Colonic mucosa (tissue), 4 donors: Measurements from ENCODE around the gene ABL1. TPM values are rescaled to one million over a fixed set of nuclear protein-coding genes. Genes with fewer than 3 reads are reported as not detected.

ENCODE experiments used
- DNase-seq: peaks from one replicate; pipeline ENCODE4 v3.0.0-alpha.2; 2020
- H3K27ac ChIP-seq: fragments of 200-600 bp; one replicate; pipeline ENCODE4 v1.8.0; 2021
- H3K27me3 ChIP-seq: fragments of 200-600 bp; one replicate; pipeline ENCODE4 v1.8.0; 2021
- H3K36me3 ChIP-seq: fragments of 200-600 bp; one replicate; pipeline ENCODE4 v1.8.0; 2021
- H3K4me1 ChIP-seq: fragments of 200-600 bp; one replicate; pipeline ENCODE4 v1.8.0; 2021; ENCODE audit warnings: mild to moderate bottlenecking
- H3K4me3 ChIP-seq: fragments of 200-600 bp; one replicate; pipeline ENCODE4 v1.8.0; 2021
- H3K9ac ChIP-seq, 2 donors: one replicate each; pipeline ENCODE4 v1.7.0; 2013; ENCODE audit warnings: control low read depth in 2 of 2, low read depth in 2 of 2, low read length in 2 of 2
- H3K9me3 ChIP-seq: fragments of 200-600 bp; one replicate; pipeline ENCODE4 v1.8.0; 2021
- intact Hi-C: fragments of 100-400 bp; cut with DNase I; formaldehyde crosslinking; loops from one replicate; pipeline ENCODE4 v1.14.1; 2022
- total RNA-seq, 2 donors: library from RNA; stranded (reverse); fragmentation: NEBNext Ultra II Directional in 1 of 2; extraction: Animal tissue kit (Norgen Biotek cat#: 25700) in 1 of 2; gene quantifications; one replicate each; pipeline ENCODE4 v1.2.1, GENCODE V29; 2021
- TF ChIP-seq, protein P1 (sequence below): fragments of 200-600 bp; IDR thresholded peaks from one replicate; pipeline ENCODE4 v1.8.0; 2022; ENCODE audit warnings: antibody characterized with exemption, mild to moderate bottlenecking
- donor health status: healthy.
- donor health status: DM: no; HTN: no; CAD: no.
- donor health status: DM: no; HTN: no; CAD: no.

Gene ABL1
- total RNA-seq, 2 donors from 2014 or later = 86.0 to 97.9 TPM

DNA sequence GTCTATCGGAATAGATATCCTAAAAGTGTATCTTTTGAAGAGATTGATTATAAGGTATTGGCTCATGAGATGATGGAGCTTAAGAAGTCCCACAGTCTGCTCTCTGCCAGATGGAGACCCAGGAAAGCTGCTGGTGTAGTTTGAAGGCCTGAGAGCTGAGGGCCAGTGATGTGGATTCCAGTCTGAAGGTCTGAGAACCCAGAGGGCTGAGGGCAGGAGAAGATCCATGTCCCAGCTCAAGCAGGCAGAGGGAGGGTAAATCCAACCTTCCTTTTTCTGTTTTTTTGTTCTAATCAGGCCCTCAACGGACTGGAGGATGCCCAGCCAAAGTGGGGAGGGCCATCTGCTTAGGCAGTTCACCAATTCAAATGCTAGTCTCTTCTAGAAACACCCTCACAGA, 11.0 kb upstream of the ABL1 start:
- Histone ChIP-seq H3K27me3 (no peaks in the 10 kb centered on the region), H3K4me1 (peaks cover 4% of the 10 kb centered on the region), H3K9me3 (no peaks in the 10 kb centered on the region), H3K4me3 (no peak overlapping the region), H3K36me3 (no peaks in the 10 kb centered on the region), H3K27ac (peak overlapping the region; percentile 19), H3K9ac (peak overlapping the region in 1 of 2 donors; percentile 62)
- intact Hi-C loops = no loop called here
- TF ChIP-seq, protein P1, sequence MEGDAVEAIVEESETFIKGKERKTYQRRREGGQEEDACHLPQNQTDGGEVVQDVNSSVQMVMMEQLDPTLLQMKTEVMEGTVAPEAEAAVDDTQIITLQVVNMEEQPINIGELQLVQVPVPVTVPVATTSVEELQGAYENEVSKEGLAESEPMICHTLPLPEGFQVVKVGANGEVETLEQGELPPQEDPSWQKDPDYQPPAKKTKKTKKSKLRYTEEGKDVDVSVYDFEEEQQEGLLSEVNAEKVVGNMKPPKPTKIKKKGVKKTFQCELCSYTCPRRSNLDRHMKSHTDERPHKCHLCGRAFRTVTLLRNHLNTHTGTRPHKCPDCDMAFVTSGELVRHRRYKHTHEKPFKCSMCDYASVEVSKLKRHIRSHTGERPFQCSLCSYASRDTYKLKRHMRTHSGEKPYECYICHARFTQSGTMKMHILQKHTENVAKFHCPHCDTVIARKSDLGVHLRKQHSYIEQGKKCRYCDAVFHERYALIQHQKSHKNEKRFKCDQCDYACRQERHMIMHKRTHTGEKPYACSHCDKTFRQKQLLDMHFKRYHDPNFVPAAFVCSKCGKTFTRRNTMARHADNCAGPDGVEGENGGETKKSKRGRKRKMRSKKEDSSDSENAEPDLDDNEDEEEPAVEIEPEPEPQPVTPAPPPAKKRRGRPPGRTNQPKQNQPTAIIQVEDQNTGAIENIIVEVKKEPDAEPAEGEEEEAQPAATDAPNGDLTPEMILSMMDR = no peak
- DNase-seq = no peak

DNA sequence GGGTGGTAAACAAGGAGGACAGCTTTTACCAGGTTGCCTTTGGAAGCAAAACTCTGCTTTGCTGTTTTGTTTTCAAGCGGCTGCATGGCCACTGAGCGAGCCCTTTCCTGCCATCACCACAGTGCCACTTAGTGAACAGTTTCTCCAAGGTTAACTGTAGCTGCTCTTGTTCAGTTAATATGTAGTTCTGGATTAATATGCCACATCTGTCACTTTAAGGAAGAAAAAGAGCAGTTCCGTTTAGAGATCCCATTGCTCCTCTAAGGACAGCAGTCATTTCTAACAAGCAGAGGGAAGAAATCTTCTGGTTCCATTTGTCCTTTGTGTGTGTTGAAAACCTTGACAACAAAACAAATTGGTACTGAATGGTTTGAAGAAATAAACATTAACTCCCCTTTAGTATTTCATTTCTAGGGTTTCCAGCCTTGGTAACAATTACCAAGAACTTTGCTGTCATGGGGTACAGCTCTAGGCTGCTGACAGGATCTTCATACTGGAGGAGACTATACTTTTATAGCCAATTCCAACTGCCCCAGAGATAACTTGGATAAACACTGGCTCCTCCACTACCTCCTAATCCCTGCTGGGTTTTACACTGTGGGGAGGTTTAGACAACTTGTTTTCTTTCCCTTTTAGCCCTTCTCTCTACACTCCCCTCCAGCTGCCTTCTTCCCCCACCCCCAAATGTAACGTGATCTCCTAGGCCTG, 10.3 kb upstream of the ABL1 start:
- no peak overlapping the region for H3K4me3 ChIP-seq
- H3K4me1 ChIP-seq = peaks cover 7% of the 10 kb centered on the region
- DNase-seq = peak; percentile 42

DNA sequence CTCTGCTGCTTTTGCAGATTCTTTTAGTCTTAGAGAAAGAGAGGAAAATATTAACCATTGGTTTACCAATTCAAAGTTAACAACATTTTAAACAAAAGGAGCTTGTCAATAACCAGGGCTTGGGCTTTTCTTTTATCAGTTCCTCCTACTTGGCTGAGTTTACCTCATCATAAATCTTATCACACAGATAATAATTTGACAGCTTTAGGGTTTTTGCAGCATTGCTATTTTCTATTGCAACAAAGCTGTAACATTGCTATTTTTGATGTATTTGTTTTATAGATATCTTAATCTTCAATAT, 9.8 kb upstream of the ABL1 start:
- Histone ChIP-seq H3K9me3 (no peaks in the 10 kb centered on the region), H3K27me3 (no peaks in the 10 kb centered on the region), H3K9ac (peak overlapping the region in 1 of 2 donors; percentile 62), H3K36me3 (no peaks in the 10 kb centered on the region), H3K27ac (peak overlapping the region; percentile 19), H3K4me1 (peaks cover 11% of the 10 kb centered on the region), H3K4me3 (no peak overlapping the region)
- DNase-seq = no peak
- intact Hi-C loops = no loop called here
- TF ChIP-seq, protein P1 = no peak

More for the DNA sequence above, 10.3 kb upstream of the ABL1 start:
- peak overlapping the region; percentile 19 for H3K27ac ChIP-seq
- H3K27me3 ChIP-seq = no peaks in the 10 kb centered on the region
- H3K9me3 ChIP-seq = no peaks in the 10 kb centered on the region
- H3K36me3 ChIP-seq = no peaks in the 10 kb centered on the region
- TF ChIP-seq, protein P1 = no peak
- intact Hi-C loops = no loop called here
- peak overlapping the region; percentile 27 to 62 for H3K9ac ChIP-seq

DNA sequence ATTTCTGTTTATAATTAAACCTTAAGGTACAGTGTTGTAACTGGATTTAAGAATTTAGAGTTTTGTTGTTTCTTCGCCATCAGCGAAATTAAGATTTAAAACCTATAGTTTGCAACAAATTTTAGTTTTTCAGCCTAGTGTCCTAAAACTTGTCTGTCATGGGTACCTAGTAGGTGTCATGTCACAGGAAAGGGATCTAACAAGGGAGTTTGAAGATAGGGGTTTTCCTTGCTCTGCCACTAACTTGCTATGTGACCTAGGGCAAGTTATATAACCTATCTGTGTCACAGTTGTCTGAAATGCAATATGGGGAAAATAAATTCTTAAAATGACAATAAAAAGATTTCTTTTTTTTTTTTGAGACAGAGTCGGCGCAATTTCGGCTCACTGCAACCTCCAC, 9.2 kb upstream of the ABL1 start:
- H3K27ac ChIP-seq = no peak overlapping the region
- H3K9ac ChIP-seq = no peak overlapping the region
- peaks cover 12% of the 10 kb centered on the region for H3K4me1 ChIP-seq
- H3K36me3 ChIP-seq = no peaks in the 10 kb centered on the region
- H3K4me3 ChIP-seq = no peak overlapping the region
- TF ChIP-seq, protein P1 = no peak
- DNase-seq = no peak
- H3K27me3 ChIP-seq = no peaks in the 10 kb centered on the region
- intact Hi-C loops = no loop called here
- H3K9me3 ChIP-seq = no peaks in the 10 kb centered on the region

DNA sequence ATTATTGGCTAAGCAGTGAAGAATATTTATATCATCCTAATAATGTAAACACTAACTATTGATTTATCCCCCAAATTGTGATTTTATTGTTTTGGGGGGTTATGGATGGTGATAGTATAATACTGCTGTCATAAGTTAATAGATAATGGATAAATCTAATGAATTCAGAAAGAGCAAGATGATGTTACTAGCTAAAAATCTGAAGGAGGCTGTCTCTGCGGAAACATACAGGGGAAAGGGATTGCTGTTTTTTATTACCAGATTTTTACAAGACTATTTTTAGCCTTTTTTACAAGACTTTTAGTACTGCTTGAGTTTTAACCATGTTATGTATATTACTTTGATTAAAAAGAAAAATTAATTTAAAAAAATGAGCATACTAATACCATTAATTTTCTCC, 5.3 kb upstream of the ABL1 start:
- Histone ChIP-seq H3K4me3 (no peak overlapping the region), H3K27ac (no peak overlapping the region), H3K4me1 (peaks cover 12% of the 10 kb centered on the region), H3K27me3 (no peaks in the 10 kb centered on the region), H3K9ac (no peak overlapping the region), H3K36me3 (no peaks in the 10 kb centered on the region), H3K9me3 (no peaks in the 10 kb centered on the region)
- no peak for DNase-seq
- TF ChIP-seq, protein P1 = no peak
- intact Hi-C loops = no loop called here
